Heart left ventricle (tissue), 16 donors: ENCODE data around the gene RAB28. TPM values are rescaled to one million over a fixed set of nuclear protein-coding genes. Genes with fewer than 3 reads are reported as not detected.

Source experiments
- ATAC-seq, 4 donors: fragments of 200-7000 bp; cut with Tn5 transposase; one replicate each; pipeline ENCODE4 v1.9.1; 2020 to 2022; ENCODE audit warnings: moderate library complexity in 4 of 4, mild to moderate bottlenecking in 3 of 4, moderate number of reproducible peaks in 1 of 4
- DNase-seq, 5 donors: peaks; one replicate each; pipeline ENCODE4 v3.0.0-alpha.2; 2020
- H3K27ac ChIP-seq, 12 donors: fragments of 200-600 bp; sonication (generic) in 4 of 12; one replicate each; pipeline versions ENCODE4 v1.5.0 to v1.8.0; 2016 to 2022; ENCODE audit warnings: mild to moderate bottlenecking in 2 of 12
- H3K27me3 ChIP-seq, 9 donors: fragments of 200-600 bp; sonication (generic) in 2 of 9; one replicate each; pipeline versions ENCODE4 v1.5.1 to v1.8.0; 2016 to 2022; ENCODE audit warnings: mild to moderate bottlenecking in 3 of 9
- H3K36me3 ChIP-seq, 9 donors: fragments of 200-600 bp; sonication (generic) in 2 of 9; one replicate each; pipeline versions ENCODE4 v1.5.0 to v1.8.0; 2018 to 2022; ENCODE audit warnings: mild to moderate bottlenecking in 2 of 9
- H3K4me1 ChIP-seq, 12 donors: fragments of 200-600 bp; sonication (generic) in 4 of 12; one replicate each; pipeline versions ENCODE4 v1.5.0 to v1.8.0; 2016 to 2022; ENCODE audit warnings: mild to moderate bottlenecking in 3 of 12
- H3K4me3 ChIP-seq, 12 donors: fragments of 200-600 bp; sonication (generic) in 4 of 12; one replicate each; pipeline versions ENCODE4 v1.5.0 to v1.8.0; 2017 to 2022; ENCODE audit warnings: mild to moderate bottlenecking in 9 of 12, moderate library complexity in 4 of 12
- H3K9me3 ChIP-seq, 12 donors: fragments of 200-600 bp; sonication (generic) in 4 of 12; one replicate each; pipeline versions ENCODE4 v1.5.0 to v1.8.0; 2016 to 2022; ENCODE audit warnings: mild to moderate bottlenecking in 1 of 12
- CTCF ChIP-seq, 12 donors: fragments of 200-600 bp; sonication (generic) in 4 of 12; IDR thresholded peaks; one replicate each; pipeline versions ENCODE4 v1.5.0 to v1.8.0; 2018 to 2022; ENCODE audit warnings: antibody characterized with exemption in 12 of 12, mild to moderate bottlenecking in 5 of 12
- POLR2A ChIP-seq, 2 donors: fragments of 450-650 bp; IDR thresholded peaks; one replicate each; pipeline ENCODE4 v1.6.1; 2017; ENCODE audit warnings: antibody characterized with exemption in 2 of 2, mild to moderate bottlenecking in 2 of 2, moderate library complexity in 2 of 2
- WGBS, 4 donors: extraction: QIAGEN DNeasy Blood & Tissue Kit in 2 of 4; methylation state at CpG; one replicate each; pipeline versions ENCODE4 v1.1.5 to v1.1.7; 2013 to 2018; 5-methylcytosine and 5-hydroxymethylcytosine counted together
- intact Hi-C, 10 donors: fragments of 100-400 bp; cut with DNase I; formaldehyde crosslinking; loops; one replicate each; pipeline versions ENCODE4 v1.11.1 to v1.14.2; 2022
- polyA plus RNA-seq, 2 donors: library from polyadenylated mRNA; stranded (reverse); fragments of 200-250 nt; gene quantifications; one replicate each; pipeline ENCODE4 v1.2.3, GENCODE V29; 2013
- total RNA-seq, 9 donors: library from RNA; depleted of rRNA in 2 of 9; stranded (reverse); fragments of >200 nt in 2 of 9; fragmentation: NEBNext Ultra II Directional in 3 of 9; extraction: Animal tissue kit (Norgen Biotek cat#: 25700) in 3 of 9; gene quantifications; one replicate each; pipeline versions ENCODE4 v1.1.0 to v1.2.4, GENCODE V29; 2016 to 2023
- donor health status: ischemic (EF 13 %, LVEDD 7.1; RV severe dilation, severe dysfunction).
- donor health status: healthy with polysubstance abuse.
- donor health status: DM: no; HTN: yes; CAD: no.
- donor health status: DM: no; HTN: no; CAD: no.
- donor health status: ischemic (EF 25% LVEDD 6.9; RV normal size, moderate dysfunction).
- donor health status: ischemic (EF 25% LVEDD 5.7; RV mildly dilated, moderate dysfunction).
- donor health status: healthy.
- donor health status: DM: yes; HTN: yes; CAD: no.
- donor health status: ischemic (EF 35%, LVEDD 5.7; RV mildly dilated, moderate dysfunction).
- donor health status: nonischemic (EF 11% LVEDD 7.7; RV severe dilation, severe dysfunction).
- donor health status: DM: yes; HTN: yes; CAD: no.
- donor health status: PGD.
- donor health status: ischemic (EF 29% LVEDD 5.4; RV normal size, mild dysfunction).
- donor health status: nonischemic (EF 23%, LVEDD 6.1; RV moderate dilation, normal function).

The RAB28 gene
- total and polyA plus RNA-seq, 11 donors: 11.5 to 31.1 (median 17.9) TPM

- no peak overlapping the region for H3K4me3 ChIP-seq
- no peak for ATAC-seq
- TF ChIP-seq POLR2A (IDR thresholded peaks at IDR 0.05) (no peak), CTCF (IDR thresholded peaks at IDR 0.05) (no peak)
- DNase-seq: no peak
- peaks cover 0 to 18% (median 10%) of the 10 kb centered on the region in 12 donors for H3K9me3 ChIP-seq
- H3K36me3 ChIP-seq: no peaks in the 10 kb centered on the region
- 1 to 5% (median 3%) methylated on average over 17 to 46 of the region's 46 CpGs for WGBS, 4 donors
- peaks cover 60 to 100% (median 98%) of the 10 kb centered on the region in 9 donors for H3K27me3 ChIP-seq
- peaks cover 0 to 38% (median 8%) of the 10 kb centered on the region in 12 donors for H3K4me1 ChIP-seq
- no peak overlapping the region for H3K27ac ChIP-seq
- intact Hi-C loops: no loop called here
Observed at GRCh38 chr4:13527192-13527980, 43.2 kb upstream of the RAB28 start.

GRCh38 chr4:13526658-13527057 is 42.5 kb upstream of the RAB28 start:
- DNase-seq: no peak
- no peak for TF ChIP-seq POLR2A (IDR thresholded peaks at IDR 0.05)
- no peak for TF ChIP-seq CTCF (IDR thresholded peaks at IDR 0.05)
- Histone ChIP-seq H3K4me3 (no peak overlapping the region), H3K4me1 (peaks cover 0 to 42% (median 9%) of the 10 kb centered on the region in 12 donors), H3K9me3 (peaks cover 0 to 18% (median 10%) of the 10 kb centered on the region in 12 donors), H3K36me3 (no peaks in the 10 kb centered on the region), H3K27ac (no peak overlapping the region), H3K27me3 (peaks cover 68 to 100% (median 98%) of the 10 kb centered on the region in 9 donors)
- no peak for ATAC-seq
- WGBS, 4 donors: 29 to 40% (median 37%) methylated on average over 3 of the region's 3 CpGs
- intact Hi-C loops: no loop called here

GRCh38 chr4:13525606-13526281 is 41.6 kb upstream of the RAB28 start:
- intact Hi-C loops: no loop called here
- no peaks in the 10 kb centered on the region for H3K36me3 ChIP-seq
- H3K27me3 ChIP-seq: peaks cover 60 to 100% (median 98%) of the 10 kb centered on the region in 9 donors
- 37 to 47% (median 41%) methylated on average over 4 of the region's 4 CpGs for WGBS, 4 donors
- TF ChIP-seq POLR2A (IDR thresholded peaks at IDR 0.05) (no peak), CTCF (IDR thresholded peaks at IDR 0.05) (no peak)
- no peak for ATAC-seq
- H3K4me1 ChIP-seq: peaks cover 0 to 33% (median 7%) of the 10 kb centered on the region in 12 donors
- no peak overlapping the region for H3K27ac ChIP-seq
- peaks cover 0 to 18% (median 10%) of the 10 kb centered on the region in 12 donors for H3K9me3 ChIP-seq
- no peak overlapping the region for H3K4me3 ChIP-seq
- DNase-seq: no peak
